GM21619 (cell line): ENCODE measurements around the gene RAP1GAP2.
"Not testable (repeated sequence)": the region's sequence is repeated elsewhere in the genome, so short reads cannot be mapped to it uniquely, and the experiment has no call there.

Experiments used
- ATAC-seq: cut with Tn5 transposase; IDR thresholded peaks from one replicate; pipeline ENCODE4 v1.9.1; 2021; ENCODE audit not compliant: unreplicated experiment

The RAP1GAP2 gene

GRCh38 chr17:2796164-2797125, at the start of gene RAP1GAP2:
RAP1GAP2 (plus strand) TSS chr17:2796438; CDS start chr17:2796528, 90 bp downstream.
- ATAC-seq, result no peak

DNA sequence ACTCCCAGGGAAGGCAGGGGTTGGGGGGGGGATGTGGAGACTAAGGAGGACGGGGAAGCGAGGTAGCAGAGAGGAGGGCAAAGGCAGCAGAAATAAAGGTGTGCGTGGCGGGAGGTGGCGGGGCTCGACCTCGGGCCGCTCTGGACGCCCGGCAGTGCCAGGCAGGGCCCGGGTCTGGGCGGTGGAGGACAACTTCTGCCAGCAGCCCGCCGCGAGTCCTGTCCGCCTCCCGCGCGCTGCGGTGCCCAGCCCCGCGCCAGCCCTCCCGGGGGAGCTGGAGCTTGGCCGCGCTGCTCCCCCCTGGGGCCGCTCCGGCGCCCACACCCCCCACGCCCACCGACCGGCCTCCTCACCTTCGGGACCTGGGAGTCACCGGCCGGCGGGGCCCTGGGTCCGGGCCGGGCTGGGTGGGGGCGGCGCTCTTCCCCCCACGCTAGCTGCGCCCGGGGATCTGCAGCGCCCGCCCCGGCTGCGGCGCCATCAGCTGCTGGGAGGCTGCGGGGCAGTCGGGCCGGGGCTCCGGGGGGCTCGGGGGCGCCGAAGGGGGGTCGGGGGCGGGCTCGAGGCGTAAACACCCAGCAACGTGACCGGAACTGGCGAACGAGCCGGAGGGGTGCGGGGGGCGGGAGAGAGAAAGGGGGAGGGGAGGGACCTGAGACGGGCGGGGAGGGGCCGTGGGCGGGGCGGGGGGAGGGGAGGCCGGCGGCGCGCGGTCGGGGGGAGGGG, 47.0 kb upstream of the RAP1GAP2 start, which contains the start of gene CCDC92B:
CCDC92B (minus strand) TSS at position 595 of the 726 bp plus-strand sequence. CDS start 14,507 bp downstream, outside the sequence.
- ATAC-seq, result no peak

GRCh38 chr17:2749784-2750181, 46.5 kb upstream of the RAP1GAP2 start:
- no peak for ATAC-seq

GRCh38 chr17:2750721-2751120, 45.5 kb upstream of the RAP1GAP2 start:
- ATAC-seq, result no peak

DNA sequence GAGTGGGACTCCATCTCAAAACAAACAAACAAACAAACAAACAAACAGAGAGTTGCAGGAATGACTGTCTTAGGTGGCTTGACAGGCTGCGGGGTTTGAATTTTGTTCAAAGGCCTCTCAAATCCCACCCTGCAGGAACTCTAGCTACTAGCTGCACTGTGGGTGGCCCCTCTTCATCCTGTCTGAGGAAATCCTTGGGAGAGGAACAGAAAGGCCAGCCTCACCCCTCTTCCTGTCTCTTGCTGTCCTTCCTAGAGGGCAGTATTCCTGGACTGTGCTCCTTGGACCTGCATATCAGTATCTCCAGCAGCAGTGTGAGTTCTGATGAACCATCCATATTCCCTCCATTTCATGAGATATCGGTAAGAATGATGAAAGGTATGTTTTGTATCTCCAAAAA, 44.7 kb upstream of the RAP1GAP2 start:
- no peak for ATAC-seq

DNA sequence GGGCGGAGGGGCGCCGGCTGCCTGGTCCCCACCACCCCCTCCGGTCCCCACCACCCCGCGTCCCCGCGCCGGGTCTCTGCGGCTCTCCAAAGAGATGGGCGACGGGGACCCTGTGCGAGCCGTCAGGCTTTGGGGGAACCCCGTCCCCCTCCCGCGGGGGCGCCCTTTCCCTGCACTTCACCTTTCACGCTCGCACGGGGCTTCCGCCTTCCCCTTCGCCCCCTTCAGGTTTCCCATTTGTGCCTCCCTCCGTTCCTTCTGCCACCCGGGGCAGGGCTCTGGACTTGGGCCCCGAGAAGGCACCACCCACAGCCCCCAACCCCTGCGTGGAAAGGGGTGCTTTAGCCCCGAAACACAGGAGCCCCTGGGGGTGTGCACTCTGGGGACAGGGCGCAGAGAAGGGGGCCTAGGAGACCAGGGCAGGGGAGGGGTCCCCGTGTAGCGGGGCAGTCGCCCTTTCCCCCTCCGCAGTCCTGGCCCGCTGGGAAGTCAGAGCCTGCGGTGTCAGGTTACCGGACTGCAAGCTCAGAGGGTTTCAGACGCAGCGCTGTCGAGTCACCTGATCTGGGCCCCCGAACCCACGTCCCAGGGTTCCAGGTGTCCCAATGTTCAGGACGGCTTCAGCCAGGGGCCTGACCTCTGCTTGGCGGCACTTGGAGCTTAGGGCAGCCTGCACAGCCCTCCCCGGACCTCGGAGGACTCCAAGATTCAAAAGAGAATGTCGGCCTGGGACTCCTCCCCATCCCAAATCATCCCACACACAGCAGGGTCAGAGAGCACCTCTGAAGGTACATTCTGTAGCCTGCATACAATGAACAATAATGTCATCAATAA, 40.1 kb upstream of the RAP1GAP2 start:
- no peak for ATAC-seq

- ATAC-seq, result no peak
Observed at GRCh38 chr17:2758870-2759269, 37.4 kb upstream of the RAP1GAP2 start.

- no peak for ATAC-seq
Observed at GRCh38 chr17:2770129-2770528, 26.1 kb upstream of the RAP1GAP2 start.

DNA sequence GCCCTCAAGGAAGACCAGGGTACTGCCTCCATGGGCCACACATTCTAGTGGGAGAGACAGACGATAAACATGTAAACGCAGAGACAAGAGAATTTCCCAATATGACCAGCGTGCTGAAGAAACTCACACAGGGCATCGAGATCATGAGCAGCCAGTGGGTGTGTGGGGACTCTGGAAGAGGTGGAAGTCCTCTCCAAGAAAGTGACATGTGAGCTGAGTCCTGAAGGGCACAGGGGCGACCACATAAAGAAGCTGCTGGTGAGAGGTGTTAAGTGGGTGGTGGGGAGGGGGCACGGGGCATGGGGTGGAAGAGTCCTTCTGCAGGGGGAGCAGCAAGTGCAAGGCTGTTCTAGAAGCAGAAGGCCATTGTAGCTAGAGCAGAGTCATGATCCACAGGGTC, 21.0 kb upstream of the RAP1GAP2 start:
- no peak for ATAC-seq

DNA sequence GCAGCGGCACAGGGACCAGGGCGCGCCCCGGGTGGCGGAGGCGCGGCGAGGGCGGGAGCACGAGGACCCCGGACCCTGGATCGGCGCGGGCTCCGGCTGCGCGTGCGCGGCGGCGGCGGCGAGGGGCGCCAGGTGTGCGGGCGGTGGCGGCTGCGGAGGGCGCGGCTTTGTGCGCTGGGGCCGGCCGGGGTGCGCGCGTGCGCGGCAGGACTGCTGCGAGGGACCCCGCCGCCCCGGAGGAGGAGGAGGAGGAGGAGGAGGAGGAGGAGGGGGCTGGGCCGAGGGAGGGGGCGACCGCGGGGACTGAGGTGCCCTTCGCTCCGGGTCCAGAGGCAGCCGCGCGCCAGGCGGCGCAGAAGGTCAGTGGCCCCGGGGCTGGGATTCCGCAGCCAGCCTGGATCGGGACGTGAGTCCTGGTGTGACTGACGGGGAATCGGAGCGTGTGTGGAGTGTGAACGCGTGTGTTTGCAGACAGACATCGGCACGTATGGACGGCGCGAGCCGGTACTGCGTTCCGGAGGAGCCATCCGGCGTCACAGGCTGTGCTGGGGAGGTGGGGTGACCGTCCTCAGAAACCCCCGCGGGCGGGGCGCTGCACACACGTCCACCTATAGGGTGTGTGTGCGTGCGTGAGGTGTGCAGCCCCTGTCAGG, 19.5 kb upstream of the RAP1GAP2 start:
- ATAC-seq, result no peak

DNA sequence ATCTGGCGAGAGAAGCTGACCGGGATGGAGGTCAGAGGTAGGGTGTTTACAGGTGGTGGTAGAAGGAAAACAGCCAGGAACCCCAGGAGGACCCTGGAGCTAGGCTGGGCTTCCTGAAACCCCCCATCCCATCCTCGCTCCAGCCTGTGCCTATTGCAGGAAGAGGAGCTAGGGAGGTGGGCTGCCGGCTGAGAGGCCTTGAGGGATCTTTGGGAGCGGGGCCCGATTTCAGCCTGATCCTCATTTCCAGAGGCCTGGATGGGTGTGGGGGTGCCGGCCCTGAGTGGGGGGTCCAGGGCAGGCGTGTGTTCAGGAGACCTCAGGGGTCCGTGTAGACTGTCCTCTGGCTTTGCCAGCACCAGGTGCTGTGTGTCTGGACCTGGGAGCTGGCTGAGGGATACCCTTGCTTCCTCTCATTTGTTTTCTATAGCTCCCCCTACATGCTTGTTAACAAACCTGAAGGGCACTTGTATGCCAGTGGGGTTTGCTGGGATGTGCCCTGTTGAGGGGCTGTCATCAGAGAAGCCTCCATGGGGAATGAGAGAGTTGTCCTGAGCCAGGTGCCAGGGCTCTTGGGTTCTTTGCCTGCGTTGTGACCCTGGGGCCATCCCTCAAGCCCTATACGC, 18.9 kb upstream of the RAP1GAP2 start:
- ATAC-seq, result no peak

DNA sequence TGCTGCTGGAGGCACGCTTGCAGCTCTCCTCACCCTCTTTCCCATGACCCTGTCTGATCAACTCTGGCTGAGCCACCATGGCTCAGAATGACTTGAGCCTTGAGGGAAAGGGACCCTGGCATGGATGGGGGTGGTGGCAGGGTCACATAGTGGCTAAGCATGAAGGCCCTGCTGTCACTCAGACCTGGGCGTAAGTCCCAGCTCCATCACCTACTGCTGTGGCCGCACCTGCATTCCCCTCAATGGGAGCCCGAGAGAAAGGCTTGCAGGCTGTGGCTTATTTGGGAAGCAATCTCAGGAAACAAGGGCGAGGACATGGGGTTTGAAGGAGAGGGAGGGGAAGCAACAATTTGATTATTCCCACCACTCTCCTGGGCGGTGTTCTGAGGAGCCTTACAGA, 17.7 kb upstream of the RAP1GAP2 start:
- ATAC-seq, result no peak

DNA sequence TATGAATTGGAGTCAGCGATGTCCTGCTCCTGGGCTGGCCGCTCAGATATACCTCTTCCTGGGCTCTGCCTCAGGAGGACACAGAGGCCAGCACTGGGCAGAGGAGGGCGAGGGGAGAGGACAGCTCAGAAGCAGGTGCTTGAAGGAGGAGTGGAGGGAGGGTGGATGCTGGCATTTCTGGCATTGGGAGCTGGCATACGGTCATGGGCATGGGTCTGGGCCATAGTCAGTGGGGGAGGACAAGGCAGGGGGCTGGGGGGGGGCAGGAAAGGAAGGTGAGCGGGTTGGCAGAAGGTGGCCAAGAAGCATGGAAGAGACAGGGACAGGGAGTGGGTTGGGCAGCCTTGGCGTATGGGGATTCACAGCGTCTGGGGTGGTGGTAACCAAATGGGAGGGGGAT, 16.7 kb upstream of the RAP1GAP2 start:
- no peak for ATAC-seq

- no peak for ATAC-seq
Observed at GRCh38 chr17:2780256-2780655, 16.0 kb upstream of the RAP1GAP2 start.

- no peak for ATAC-seq
Observed at GRCh38 chr17:2780931-2781454, 15.2 kb upstream of the RAP1GAP2 start.

DNA sequence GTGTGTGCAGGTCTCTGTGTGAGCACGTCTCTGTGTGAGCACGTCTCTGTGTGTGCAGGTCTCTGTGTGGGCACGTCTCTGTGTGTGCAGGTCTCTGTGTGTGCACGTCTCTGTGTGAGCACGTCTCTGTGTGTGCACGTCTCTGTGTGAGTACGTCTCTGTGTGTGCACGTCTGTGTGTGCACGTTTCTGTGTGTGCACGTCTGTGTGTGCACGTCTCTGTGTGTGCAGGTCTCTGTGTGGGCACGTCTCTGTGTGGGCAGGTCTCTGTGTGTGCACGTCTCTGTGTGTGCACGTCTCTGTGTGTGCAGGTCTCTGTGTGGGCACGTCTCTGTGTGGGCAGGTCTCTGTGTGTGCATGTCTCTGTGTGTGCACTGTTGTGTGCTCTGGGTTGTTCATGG, 14.6 kb upstream of the RAP1GAP2 start:
- not testable (repeated sequence) for ATAC-seq

GRCh38 chr17:2782055-2782454, 14.2 kb upstream of the RAP1GAP2 start:
- ATAC-seq, result no peak

- ATAC-seq, result no peak
Observed at GRCh38 chr17:2783310-2784030, 12.8 kb upstream of the RAP1GAP2 start.

- ATAC-seq, result no peak
Observed at GRCh38 chr17:2784864-2785263, 11.4 kb upstream of the RAP1GAP2 start.
